NCI-H446 (cell line): ENCODE results near the gene MZB1.
A peak's percentile ranks its signal among the peaks of the same experiment; 100 is the strongest.
"Not testable (repeated sequence)": the region's sequence is repeated elsewhere in the genome, so short reads cannot be mapped to it uniquely, and the experiment has no call there.

ENCODE experiments used
- DNase-seq, 2 experiments: peaks; one replicate each; lab custom pipeline; 2025; lab: John Stamatoyannopoulos, UW

The MZB1 gene

GRCh38 chr5:139410993-139411828 is 21.5 kb upstream of the MZB1 start:
- no peak for DNase-seq

GRCh38 chr5:139410121-139410992 is 20.6 kb upstream of the MZB1 start:
- no peak for DNase-seq

GRCh38 chr5:139409116-139409515 is 19.4 kb upstream of the MZB1 start:
- DNase-seq: not testable (repeated sequence)

- no peak for DNase-seq
Measured at GRCh38 chr5:139408191-139408590, 18.5 kb upstream of the MZB1 start.

- DNase-seq: no peak
Measured at GRCh38 chr5:139407517-139407916, 17.8 kb upstream of the MZB1 start.

- no peak for DNase-seq
Measured at GRCh38 chr5:139406963-139407362, 17.2 kb upstream of the MZB1 start.

GRCh38 chr5:139404484-139404840 is 14.7 kb upstream of the MZB1 start:
- no peak for DNase-seq

GRCh38 chr5:139403787-139404483 is 14.2 kb upstream of the MZB1 start, which contains the start of gene SPATA24:
Gene SPATA24 (minus strand): TSS chr5:139404089. CDS start chr5:139404060, 29 bp downstream.
- DNase-seq: peak; percentile 96 to 97

- no peak for DNase-seq
Measured at GRCh38 chr5:139403418-139403786, 13.7 kb upstream of the MZB1 start.

GRCh38 chr5:139402561-139403158 is 12.9 kb upstream of the MZB1 start:
- DNase-seq: peak in 1 of 2 experiments; percentile 49

- no peak for DNase-seq
Measured at GRCh38 chr5:139401546-139401945, 11.8 kb upstream of the MZB1 start.

- no peak for DNase-seq
Measured at GRCh38 chr5:139399501-139400121, 9.9 kb upstream of the MZB1 start.

GRCh38 chr5:139397921-139398320 is 8.2 kb upstream of the MZB1 start:
- peak in 1 of 2 experiments; percentile 47 for DNase-seq

GRCh38 chr5:139396691-139397090 is 7.0 kb upstream of the MZB1 start:
- no peak for DNase-seq

GRCh38 chr5:139395844-139396640 is 6.3 kb upstream of the MZB1 start:
- no peak for DNase-seq

- DNase-seq: no peak
Measured at GRCh38 chr5:139394654-139395566, 5.2 kb upstream of the MZB1 start, which contains the start of gene PROB1. Gene PROB1 (minus strand): TSS chr5:139395104. CDS start chr5:139395081, 23 bp downstream.

GRCh38 chr5:139394123-139394653 is 4.5 kb upstream of the MZB1 start:
- DNase-seq: no peak

- no peak for DNase-seq
Measured at GRCh38 chr5:139393497-139394122, 3.9 kb upstream of the MZB1 start.
